Kasumi-1 (cell line): Measurements from ENCODE around the gene ERCC1.
"Not testable (repeated sequence)": the region's sequence is repeated elsewhere in the genome, so short reads cannot be mapped to it uniquely, and the experiment has no call there.

Experiments used
- DNase-seq, 2 experiments: peaks; one replicate each; lab custom pipeline; 2025; lab: John Stamatoyannopoulos, UW

Gene ERCC1

GRCh38 chr19:45455707-45456499 lies 32.2 kb upstream of the ERCC1 start:
- DNase-seq: no peak

GRCh38 chr19:45451850-45452387 lies 28.2 kb upstream of the ERCC1 start:
- DNase-seq: no peak

- DNase-seq: no peak
Observed at GRCh38 chr19:45451131-45451849, 27.6 kb upstream of the ERCC1 start.

- peak in 1 of 2 experiments; percentile 73 for DNase-seq
Observed at GRCh38 chr19:45450012-45450333, 26.3 kb upstream of the ERCC1 start.

- DNase-seq: no peak
Observed at GRCh38 chr19:45448887-45449299, 25.2 kb upstream of the ERCC1 start.

GRCh38 chr19:45448425-45448756 lies 24.7 kb upstream of the ERCC1 start:
- DNase-seq: no peak

- no peak for DNase-seq
Observed at GRCh38 chr19:45446944-45447343, 23.2 kb upstream of the ERCC1 start.

GRCh38 chr19:45446295-45446694 lies 22.6 kb upstream of the ERCC1 start:
- peak; percentile 46 to 50 for DNase-seq

GRCh38 chr19:45445139-45445538 lies 21.4 kb upstream of the ERCC1 start:
- no peak for DNase-seq

- DNase-seq: peak; percentile 54 to 61
Observed at GRCh38 chr19:45444318-45445041, 20.8 kb upstream of the ERCC1 start.

- peak; percentile 36 to 61 for DNase-seq
Observed at GRCh38 chr19:45443462-45444317, 20.0 kb upstream of the ERCC1 start.

- DNase-seq: peak; percentile 54 to 60
Observed at GRCh38 chr19:45442778-45443461, 19.2 kb upstream of the ERCC1 start.

GRCh38 chr19:45442408-45442777 lies 18.7 kb upstream of the ERCC1 start:
- DNase-seq: no peak

- peak in 1 of 2 experiments; percentile 11 for DNase-seq
Observed at GRCh38 chr19:45440873-45441654, 17.3 kb upstream of the ERCC1 start.

GRCh38 chr19:45440259-45440638 lies 16.5 kb upstream of the ERCC1 start:
- no peak for DNase-seq

- peak; percentile 73 to 77 for DNase-seq
Observed at GRCh38 chr19:45439569-45440258, 16.0 kb upstream of the ERCC1 start.

- DNase-seq: no peak
Observed at GRCh38 chr19:45439190-45439568, 15.5 kb upstream of the ERCC1 start.

GRCh38 chr19:45437328-45437727 lies 13.6 kb upstream of the ERCC1 start:
- DNase-seq: no peak

- not testable (repeated sequence) for DNase-seq
Observed at GRCh38 chr19:45432543-45432942, 8.8 kb upstream of the ERCC1 start.

- DNase-seq: not testable (repeated sequence)
Observed at GRCh38 chr19:45431008-45431407, 7.3 kb upstream of the ERCC1 start.
